HG03064 (cell line): Measurements from ENCODE around the gene TEPSIN.

ENCODE experiments used
- ATAC-seq: cut with Tn5 transposase; IDR thresholded peaks from one replicate; pipeline ENCODE4 v1.9.1; 2021; ENCODE audit warnings: low read depth; ENCODE audit not compliant: unreplicated experiment

The TEPSIN gene

DNA sequence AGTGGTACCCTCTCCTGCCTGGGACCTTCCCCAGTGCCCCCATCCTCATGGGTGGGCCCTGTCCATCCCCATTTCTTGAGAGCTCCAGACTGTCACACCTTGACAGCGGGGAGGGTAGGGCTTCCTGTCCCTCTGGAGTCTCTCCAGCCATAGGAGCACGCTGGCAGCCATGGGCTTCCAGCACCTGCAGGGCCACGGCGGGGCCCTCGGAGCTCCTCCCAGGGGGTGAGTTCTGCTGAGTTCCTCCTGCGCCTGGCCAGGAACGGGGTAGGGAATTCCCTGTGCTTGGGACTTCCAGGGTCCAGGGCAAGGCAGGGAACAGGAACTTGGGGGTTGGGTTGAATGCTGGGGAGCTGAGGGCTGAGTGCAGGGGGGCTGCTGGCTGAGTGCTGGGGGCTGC is 49.8 kb downstream of the TEPSIN start:
- no peak for ATAC-seq

DNA sequence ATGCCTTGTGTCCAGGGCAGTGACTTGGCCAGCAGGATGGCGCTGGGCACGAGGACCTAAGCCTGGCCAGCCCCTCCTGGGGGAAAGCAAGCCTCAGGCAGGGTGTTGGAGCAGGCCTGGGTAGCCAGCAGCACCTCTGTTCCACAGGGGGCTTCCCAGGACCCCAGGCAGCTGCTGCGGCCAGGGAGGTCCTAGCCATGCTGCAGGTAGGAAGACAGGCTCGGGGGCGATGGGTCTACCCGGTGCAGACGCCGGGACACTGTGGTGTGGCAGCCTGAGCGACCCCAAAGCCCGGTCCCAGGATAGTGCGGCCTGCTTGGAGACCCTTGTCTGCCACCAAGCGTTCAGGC is 50.4 kb downstream of the TEPSIN start:
- no peak for ATAC-seq

DNA sequence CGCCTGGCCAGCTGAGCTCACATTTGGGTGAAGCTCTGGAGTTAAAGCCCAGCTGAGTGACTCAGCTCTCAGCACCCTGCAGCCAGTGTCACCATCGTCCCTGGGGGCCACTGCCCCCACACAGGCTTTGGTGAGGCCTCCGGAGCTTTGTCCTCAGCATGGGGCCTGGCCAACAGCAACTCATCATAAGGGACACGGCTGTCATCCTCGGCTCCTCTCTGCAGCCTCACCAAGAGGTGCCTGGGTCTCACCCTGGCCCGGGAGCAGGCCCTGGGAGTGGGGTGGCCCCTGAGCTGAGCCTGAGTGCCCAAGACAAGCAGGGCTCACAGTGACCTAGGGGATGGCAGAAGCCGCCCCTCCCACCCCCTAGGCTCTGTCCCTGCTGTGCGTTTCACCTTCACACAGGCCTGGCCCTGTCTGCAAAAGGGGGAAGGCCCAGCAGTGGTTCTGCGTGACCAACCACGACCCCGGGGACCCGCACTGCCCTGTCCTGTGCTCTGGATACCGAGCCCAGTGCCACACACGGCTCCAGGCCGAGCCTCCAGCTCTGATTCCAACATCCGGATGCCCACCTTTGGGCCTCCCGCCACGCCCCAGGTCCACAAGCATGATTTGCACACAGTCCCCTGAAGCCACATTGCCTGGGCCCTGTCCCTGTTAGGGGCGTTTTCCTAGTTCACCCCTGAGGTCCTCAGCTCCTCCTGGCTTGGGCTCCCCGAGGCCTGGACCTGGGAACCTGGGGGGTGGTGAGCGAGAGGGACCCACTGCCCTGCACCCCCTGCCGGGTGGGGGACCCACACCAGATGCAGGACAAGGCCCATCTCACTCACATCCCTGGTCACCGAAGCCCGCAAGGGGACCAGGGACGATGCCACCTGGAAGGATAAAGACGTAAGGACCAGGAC is 51.0 kb downstream of the TEPSIN start:
- ATAC-seq = no peak

DNA sequence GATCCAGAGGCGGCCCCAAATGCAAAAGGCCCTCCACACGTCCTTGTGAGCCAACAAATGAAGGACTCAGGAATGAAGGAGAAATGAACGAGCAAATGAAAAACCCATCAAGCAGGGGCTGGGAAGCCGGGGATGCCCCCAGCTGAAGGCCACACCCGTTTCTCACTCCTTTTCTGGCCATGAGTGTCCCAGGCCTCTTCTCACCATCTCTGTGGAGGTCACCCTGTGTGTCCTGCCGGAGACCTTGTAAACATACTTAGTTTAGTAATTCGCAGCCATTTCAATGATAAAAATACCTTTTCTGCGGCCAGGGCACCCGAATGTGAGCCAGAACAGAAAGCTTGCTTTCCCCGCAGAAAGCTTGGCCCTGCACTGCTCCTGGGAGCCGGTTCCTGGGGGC is 51.7 kb downstream of the TEPSIN start:
- no peak for ATAC-seq

DNA sequence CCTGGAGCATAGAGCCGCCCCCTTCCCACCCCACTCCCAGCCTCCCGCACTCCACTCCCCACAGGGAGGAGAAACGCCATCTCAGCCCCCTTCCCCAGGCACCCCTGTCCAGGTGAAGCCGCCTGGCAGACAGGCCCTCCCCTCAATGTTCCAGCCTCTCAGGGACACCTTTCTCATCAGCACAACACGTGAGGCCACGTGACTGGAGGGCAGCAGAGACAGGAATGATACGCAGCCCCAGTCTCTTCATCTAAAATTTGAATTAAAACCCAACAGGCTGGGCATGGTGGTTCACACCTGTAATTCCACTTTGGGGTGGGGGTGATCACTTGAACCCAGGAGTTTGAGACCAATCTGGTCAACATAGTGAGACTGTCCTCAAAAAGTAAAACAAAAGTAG is 52.7 kb downstream of the TEPSIN start:
- ATAC-seq = no peak

DNA sequence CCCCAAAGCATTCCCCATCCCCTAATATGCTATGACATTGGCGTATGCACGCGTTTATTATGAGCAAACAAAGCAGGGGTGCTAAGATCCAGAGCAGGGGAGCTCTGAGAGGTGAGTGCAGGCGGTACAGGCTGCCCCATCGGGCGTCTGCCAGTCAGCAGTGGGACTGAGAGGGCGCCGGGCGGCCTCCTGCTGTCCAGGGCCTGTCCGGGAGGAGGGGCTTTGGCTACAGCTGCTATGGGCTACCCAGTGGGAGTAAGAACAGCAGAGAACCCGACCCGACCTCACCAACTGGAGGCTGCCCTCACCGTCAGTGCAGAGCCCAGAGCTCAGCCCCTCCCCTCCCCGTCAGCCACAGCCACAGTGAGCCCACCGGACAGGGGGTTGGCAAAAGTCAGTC is 54.3 kb downstream of the TEPSIN start:
- ATAC-seq = no peak

DNA sequence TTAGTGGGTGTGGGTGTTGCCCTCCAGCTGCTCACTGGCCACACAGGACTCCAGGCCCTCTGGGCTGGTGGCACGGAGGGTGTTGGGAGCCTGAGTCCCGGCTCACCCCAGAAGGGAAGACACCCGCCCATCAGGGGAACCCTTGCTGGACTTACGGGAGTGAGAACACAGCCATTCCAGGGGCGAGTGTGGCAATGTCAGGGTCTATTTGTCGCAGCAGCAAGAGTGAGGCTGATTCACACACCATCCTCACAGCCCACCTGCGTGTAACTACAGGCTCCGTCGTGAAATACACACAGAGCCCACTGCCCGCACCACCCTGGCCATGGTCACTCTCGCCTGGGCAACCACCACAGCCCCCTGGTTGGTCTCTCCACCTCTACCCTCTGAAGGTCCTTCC is 55.0 kb downstream of the TEPSIN start:
- ATAC-seq = no peak

DNA sequence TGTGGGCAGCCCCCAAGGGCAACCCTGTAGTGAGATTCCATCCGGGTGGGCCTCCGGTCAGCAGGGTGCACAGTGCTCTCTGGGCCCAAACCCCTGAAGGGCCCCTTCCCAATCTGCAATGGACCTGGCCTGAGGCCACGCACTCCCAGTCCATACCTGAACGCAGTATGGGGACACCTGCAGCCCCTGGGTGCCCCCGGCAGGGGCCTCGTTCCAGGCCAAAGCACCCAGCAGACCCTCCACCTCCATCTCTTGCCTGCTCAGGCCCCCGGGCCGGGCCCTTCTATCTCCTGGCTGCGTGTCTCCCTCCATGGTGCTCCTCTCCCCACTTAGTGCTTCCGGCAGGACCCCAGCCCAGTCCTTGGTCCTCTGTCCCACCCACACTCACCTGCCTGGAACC is 55.5 kb downstream of the TEPSIN start:
- ATAC-seq = no peak

DNA sequence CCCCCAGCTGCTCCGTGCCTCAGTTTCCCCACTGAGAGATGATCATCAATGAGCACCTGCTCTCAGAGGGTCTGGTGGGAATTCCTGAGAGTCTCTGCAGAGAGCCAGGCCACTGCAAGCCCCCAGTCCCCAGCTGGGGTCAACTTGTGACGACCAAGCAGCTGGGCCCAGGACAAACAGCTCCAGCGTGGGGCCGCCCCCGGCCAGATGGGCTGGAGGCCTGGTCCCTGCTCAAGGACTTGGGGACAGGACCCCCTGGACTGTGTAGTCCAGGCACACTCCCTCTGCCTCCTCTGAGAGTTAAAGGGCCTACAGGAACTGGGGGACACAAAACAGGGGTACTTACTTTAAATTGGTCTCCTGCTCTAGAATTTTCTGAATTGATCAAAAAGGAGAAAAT is 56.3 kb downstream of the TEPSIN start:
- no peak for ATAC-seq

DNA sequence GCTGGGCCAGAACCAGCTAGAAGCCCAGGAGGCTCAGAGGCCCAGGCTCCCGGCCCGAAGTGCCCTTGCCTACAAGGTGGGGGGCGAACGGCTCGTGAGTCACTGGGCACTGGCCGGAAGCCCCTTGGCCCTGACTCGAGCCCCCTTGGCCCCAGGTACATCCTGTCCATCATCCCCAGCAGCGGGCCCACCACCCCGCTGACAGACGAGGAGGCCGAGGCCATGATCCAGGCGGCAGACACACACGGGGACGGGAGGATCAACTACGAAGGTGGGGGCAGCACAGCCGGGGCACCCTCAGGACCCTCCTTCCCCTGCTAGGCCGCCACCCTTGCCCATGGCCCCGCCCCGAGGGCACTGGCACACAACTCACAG is 57.1 kb downstream of the TEPSIN start:
- ATAC-seq = no peak

DNA sequence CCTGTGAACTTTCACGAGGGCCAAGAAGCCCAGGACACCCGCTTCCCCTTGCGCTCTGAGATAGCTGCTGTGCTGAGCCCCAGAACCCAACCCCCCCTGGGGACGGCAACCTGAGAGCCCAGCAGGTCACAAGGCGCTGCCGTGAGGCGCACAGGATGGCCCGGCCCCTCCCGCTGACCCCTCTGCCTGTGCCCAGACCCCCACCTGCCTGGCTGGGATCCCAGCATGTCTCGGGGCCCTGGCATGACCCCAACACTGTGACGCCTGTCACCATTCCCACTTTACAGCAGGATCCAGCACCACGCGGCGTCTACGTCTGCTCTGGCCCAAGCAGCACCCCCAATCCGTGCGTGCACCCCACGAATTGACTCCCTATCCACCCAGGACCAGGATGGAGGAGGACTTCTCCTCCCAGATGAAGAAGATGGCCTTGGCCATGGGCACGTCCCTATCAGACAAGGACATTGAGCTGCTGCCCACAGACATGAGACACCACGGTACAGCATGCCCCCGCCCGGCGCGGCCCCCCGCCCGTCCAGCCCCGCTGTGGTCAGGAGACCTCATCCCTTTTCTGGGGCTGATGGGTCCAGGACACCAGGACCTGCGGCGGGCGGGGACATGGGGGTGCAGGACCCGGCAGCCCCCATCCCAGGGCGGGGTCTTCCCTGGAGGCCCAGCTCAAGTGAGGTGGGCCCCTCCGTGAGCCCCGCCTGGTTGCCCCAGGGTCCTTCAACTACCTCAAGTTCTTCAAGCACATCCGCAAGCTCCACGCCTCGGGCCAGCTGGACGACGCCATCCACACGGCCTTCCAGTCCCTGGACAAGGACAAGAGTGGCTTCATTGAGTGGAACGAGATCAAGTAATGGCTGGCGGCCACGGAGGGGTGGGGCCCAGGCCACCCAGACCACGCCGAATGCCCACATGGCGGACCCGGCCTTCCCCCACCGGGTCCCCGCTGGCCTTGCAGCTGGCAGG is 57.7 kb downstream of the TEPSIN start:
- no peak for ATAC-seq

DNA sequence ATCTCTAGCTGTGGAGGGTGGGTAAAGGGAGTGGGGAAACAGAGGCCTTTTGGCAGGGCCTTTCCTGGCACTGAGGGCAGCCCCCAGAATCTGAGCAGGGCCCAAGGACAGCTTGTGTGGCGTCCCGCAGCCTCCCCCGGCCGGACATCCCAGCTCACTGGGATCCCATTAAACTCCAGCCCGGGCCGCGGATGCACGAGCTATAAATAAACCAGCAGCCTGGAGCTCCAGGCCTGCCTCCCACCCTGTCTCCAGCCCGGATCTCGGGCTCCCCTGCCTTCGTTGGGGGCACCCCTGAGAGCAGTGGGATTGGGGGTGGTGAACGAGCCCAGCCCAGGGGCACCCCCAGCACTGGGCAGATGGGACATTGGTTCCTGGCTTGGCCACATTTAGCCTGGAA is 59.0 kb downstream of the TEPSIN start:
- ATAC-seq = no peak

DNA sequence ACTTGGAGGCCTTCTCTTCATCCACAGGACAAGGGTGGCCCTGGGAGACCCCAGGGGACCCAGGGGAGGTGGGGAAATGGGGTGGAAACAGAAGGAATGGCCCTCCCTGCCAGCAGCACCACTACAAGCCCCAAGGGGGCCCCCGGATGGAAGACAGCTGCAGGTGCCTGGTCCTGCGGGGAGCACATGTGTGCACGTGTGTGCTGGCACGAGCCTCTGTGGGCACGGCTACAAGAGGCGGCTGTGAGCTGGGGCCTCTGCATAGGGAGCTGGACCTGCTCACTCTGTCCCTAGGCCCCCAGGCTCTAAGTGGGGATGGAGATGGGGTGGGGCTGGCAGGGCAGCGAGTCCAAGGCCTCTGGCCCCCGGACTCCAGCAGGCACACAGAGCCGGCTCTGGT is 59.6 kb downstream of the TEPSIN start:
- ATAC-seq = no peak
